Smooth muscle cell (in vitro differentiated cells): ENCODE data around the gene DCLK1. TPM values are rescaled to one million over a fixed set of nuclear protein-coding genes. Genes with fewer than 3 reads are reported as not detected.

Experiments used
- DNase-seq: peaks from one replicate; lab custom pipeline; 2025; ENCODE audit not compliant: unreplicated experiment; lab: John Stamatoyannopoulos, UW
- H2AFZ ChIP-seq: fragments of 200-600 bp; sonication (generic); 2 replicates; pipeline ENCODE4 v1.6.0; 2016; ENCODE audit warnings: antibody characterized with exemption, low read depth, mild to moderate bottlenecking
- H3F3A ChIP-seq: fragments of 200-600 bp; sonication (generic); 2 replicates; pipeline ENCODE4 v1.6.0; 2017; ENCODE audit warnings: antibody characterized with exemption, low read depth
- H3K27ac ChIP-seq: fragments of 200-600 bp; sonication (generic); 2 replicates; pipeline ENCODE4 v1.5.1; 2016; ENCODE audit warnings: low read depth, mild to moderate bottlenecking
- H3K27me3 ChIP-seq: fragments of 200-600 bp; sonication (generic); 2 replicates; pipeline ENCODE4 v1.6.1; 2016; ENCODE audit warnings: low read depth, mild to moderate bottlenecking
- H3K36me3 ChIP-seq: fragments of 200-600 bp; sonication (generic); 2 replicates; pipeline ENCODE4 v1.5.1; 2016; ENCODE audit warnings: low read depth
- H3K4me1 ChIP-seq: fragments of 200-600 bp; sonication (generic); 2 replicates; pipeline ENCODE4 v1.5.1; 2016; ENCODE audit warnings: low read depth
- H3K4me2 ChIP-seq: fragments of 200-600 bp; sonication (generic); 2 replicates; pipeline ENCODE4 v1.6.0; 2016; ENCODE audit warnings: mild to moderate bottlenecking
- H3K4me3 ChIP-seq: fragments of 200-600 bp; sonication (generic); 2 replicates; pipeline ENCODE4 v1.5.1; 2016; ENCODE audit warnings: mild to moderate bottlenecking
- H3K79me2 ChIP-seq: fragments of 200-600 bp; sonication (generic); 2 replicates; pipeline ENCODE4 v1.6.0; 2016; ENCODE audit warnings: low read depth, mild to moderate bottlenecking
- H3K9ac ChIP-seq: fragments of 200-600 bp; sonication (generic); 2 replicates; pipeline ENCODE4 v1.6.0; 2016; ENCODE audit warnings: low read depth
- H3K9me3 ChIP-seq: fragments of 200-600 bp; sonication (generic); replicated peaks from 2 replicates; pipeline ENCODE4 v1.5.1; 2016; ENCODE audit warnings: low read depth
- H4K20me1 ChIP-seq: fragments of 200-600 bp; sonication (generic); 2 replicates; pipeline ENCODE4 v1.6.0; 2016; ENCODE audit warnings: low read depth
- CTCF ChIP-seq: fragments of 200-600 bp; sonication (generic); IDR thresholded peaks from 2 replicates; pipeline ENCODE4 v1.5.1; 2017; ENCODE audit warnings: borderline replicate concordance, mild to moderate bottlenecking, antibody characterized with exemption; ENCODE audit not compliant: insufficient read depth, poor library complexity, severe bottlenecking
- WGBS: methylation state at CpG from one replicate; pipeline ENCODE4 v1.1.7; 2016; ENCODE audit warnings: low lambda C conversion rate; 5-methylcytosine and 5-hydroxymethylcytosine counted together
- polyA plus RNA-seq: library from polyadenylated mRNA; unstranded; fragments of >200 nt; fragmentation: Nextera tagmentation; extraction: Ambion mirVana; gene quantifications from 2 replicates; pipeline ENCODE4 v1.2.1, GENCODE V29; 2016
- total RNA-seq: library from RNA; depleted of rRNA; stranded (reverse); fragments of >200 nt; gene quantifications from 2 replicates; pipeline ENCODE4 v1.2.3, GENCODE V29; 2014

Gene DCLK1
- total and polyA plus RNA-seq, 2 experiments from 2014 or later: 0.72 TPM; not detected in 1

- H3K4me1 ChIP-seq: no peaks in the 10 kb centered on the region
- DNase-seq: no peak
- H3K4me2 ChIP-seq: peak overlapping the region; percentile 36
These were observed 359.3 kb downstream of the DCLK1 start for GRCh38 chr13:35771898-35772297.

DNA sequence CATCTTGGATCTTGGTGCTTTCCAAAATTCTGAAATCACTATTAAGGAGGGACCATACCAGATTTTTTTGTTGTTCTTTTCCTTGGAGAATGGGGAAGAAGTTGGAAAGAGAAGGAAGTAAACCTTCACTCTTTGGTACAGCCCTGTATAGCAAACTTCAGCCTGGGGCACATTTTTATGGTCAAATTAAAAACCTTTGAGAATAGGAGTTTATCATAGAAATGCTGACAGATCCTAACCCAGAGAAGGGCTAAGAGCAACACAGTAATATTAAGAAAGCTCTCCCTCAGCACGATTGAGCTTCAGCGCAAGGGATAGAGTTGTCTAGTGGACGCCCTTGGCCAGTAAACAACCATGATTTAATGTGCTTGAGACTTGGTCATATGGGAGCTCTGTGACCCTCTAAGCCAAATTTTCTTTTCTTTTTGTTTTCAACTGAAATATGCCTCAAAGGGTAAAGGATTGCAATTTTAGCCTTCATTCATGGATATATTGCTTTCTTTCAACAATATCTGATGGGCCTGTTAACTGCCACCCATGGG is 360.4 kb downstream of the DCLK1 start:
- Histone ChIP-seq H3K9me3 (no peaks in the 10 kb centered on the region), H3K27me3 (no peaks in the 10 kb centered on the region), H3K4me2 (no peak overlapping the region), H3K4me1 (no peaks in the 10 kb centered on the region), H3K79me2 (no peaks in the 10 kb centered on the region), H3K36me3 (no peaks in the 10 kb centered on the region), H3K4me3 (no peak overlapping the region), H3F3A (no peaks in the 10 kb centered on the region), H2AFZ (no peak overlapping the region), H3K27ac (no peak overlapping the region), H3K9ac (no peak overlapping the region), H4K20me1 (no peaks in the 10 kb centered on the region)
- no peak for DNase-seq
- WGBS: 93% methylated on average over 3 of the region's 3 CpGs
- TF ChIP-seq CTCF: no peak

More at GRCh38 chr13:35771898-35772297, 359.3 kb downstream of the DCLK1 start:
- no peaks in the 10 kb centered on the region for H3F3A ChIP-seq
- 55% methylated on average over 5 of the region's 5 CpGs for whole genome bisulfite sequencing
- H2AFZ ChIP-seq: no peak overlapping the region
- H4K20me1 ChIP-seq: no peaks in the 10 kb centered on the region
- TF ChIP-seq CTCF: no peak
- H3K27ac ChIP-seq: no peak overlapping the region
- H3K79me2 ChIP-seq: no peaks in the 10 kb centered on the region
- H3K9me3 ChIP-seq: no peaks in the 10 kb centered on the region
- H3K27me3 ChIP-seq: no peaks in the 10 kb centered on the region
- H3K9ac ChIP-seq: no peak overlapping the region
- H3K36me3 ChIP-seq: no peaks in the 10 kb centered on the region
- H3K4me3 ChIP-seq: no peak overlapping the region

DNA sequence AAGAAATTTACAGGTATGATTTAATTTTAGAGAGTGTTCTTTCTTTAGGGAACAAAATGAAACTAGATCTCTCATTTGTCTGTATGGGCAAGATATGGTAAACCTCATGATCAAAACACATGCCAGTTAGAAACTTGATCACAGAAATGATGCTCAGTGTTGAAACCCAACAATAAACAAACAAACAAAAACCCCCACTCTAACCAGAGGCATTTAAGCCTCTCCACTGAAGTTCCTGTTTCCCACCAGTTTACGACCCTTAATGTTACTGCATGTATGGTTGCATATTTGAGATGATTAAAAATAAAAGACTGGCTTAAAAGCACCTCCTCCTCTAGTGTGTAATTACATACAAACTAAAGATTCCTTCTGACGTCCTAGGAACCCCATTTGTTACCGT is 361.4 kb downstream of the DCLK1 start:
- WGBS: 69% methylated on average over 3 of the region's 3 CpGs
- no peaks in the 10 kb centered on the region for H4K20me1 ChIP-seq
- no peaks in the 10 kb centered on the region for H3K27me3 ChIP-seq
- DNase-seq: no peak
- H3F3A ChIP-seq: no peaks in the 10 kb centered on the region
- H3K79me2 ChIP-seq: no peaks in the 10 kb centered on the region
- no peak overlapping the region for H3K9ac ChIP-seq
- H3K4me3 ChIP-seq: no peak overlapping the region
- no peak overlapping the region for H3K4me2 ChIP-seq
- no peak overlapping the region for H2AFZ ChIP-seq
- no peaks in the 10 kb centered on the region for H3K9me3 ChIP-seq
- no peaks in the 10 kb centered on the region for H3K4me1 ChIP-seq
- H3K27ac ChIP-seq: no peak overlapping the region
- TF ChIP-seq CTCF: no peak
- H3K36me3 ChIP-seq: no peaks in the 10 kb centered on the region

DNA sequence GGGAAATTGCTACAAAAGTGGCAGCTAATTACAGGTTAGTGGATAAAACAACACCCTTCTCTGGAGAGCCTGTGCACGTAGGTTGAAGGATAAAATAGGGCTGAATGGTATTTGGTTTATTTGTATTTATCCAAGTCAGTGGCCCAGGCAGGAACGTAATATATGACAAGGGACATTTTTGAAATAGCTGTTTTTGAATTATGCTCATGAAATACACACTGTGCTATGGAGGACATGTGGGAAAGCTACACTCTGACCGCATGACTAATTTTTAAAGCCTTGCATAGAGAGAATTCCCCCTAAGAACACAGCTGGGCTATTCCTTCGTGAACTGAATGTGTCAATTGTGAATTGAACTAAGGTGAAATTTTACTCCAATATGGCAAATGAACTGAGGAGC is 362.6 kb downstream of the DCLK1 start:
- H4K20me1 ChIP-seq: no peaks in the 10 kb centered on the region
- H3K4me3 ChIP-seq: no peak overlapping the region
- H3K9me3 ChIP-seq: no peaks in the 10 kb centered on the region
- TF ChIP-seq CTCF: no peak
- WGBS: 86% methylated on average over 4 of the region's 4 CpGs
- H2AFZ ChIP-seq: no peak overlapping the region
- no peaks in the 10 kb centered on the region for H3F3A ChIP-seq
- no peak overlapping the region for H3K27ac ChIP-seq
- DNase-seq: no peak
- no peaks in the 10 kb centered on the region for H3K27me3 ChIP-seq
- no peaks in the 10 kb centered on the region for H3K36me3 ChIP-seq
- no peak overlapping the region for H3K4me2 ChIP-seq
- H3K79me2 ChIP-seq: no peaks in the 10 kb centered on the region
- H3K9ac ChIP-seq: no peak overlapping the region
- H3K4me1 ChIP-seq: no peaks in the 10 kb centered on the region
